ENCODE measurements around the gene RBM4B.

Gene RBM4B

GRCh38 chr11:66687831-66688281 lies 10.2 kb upstream of the RBM4B start:
- DNase-seq: peak in 1 of 58 donors; percentile 14

- DNase-seq: no peak
These were observed 9.4 kb upstream of the RBM4B start for GRCh38 chr11:66686801-66687750.

DNA sequence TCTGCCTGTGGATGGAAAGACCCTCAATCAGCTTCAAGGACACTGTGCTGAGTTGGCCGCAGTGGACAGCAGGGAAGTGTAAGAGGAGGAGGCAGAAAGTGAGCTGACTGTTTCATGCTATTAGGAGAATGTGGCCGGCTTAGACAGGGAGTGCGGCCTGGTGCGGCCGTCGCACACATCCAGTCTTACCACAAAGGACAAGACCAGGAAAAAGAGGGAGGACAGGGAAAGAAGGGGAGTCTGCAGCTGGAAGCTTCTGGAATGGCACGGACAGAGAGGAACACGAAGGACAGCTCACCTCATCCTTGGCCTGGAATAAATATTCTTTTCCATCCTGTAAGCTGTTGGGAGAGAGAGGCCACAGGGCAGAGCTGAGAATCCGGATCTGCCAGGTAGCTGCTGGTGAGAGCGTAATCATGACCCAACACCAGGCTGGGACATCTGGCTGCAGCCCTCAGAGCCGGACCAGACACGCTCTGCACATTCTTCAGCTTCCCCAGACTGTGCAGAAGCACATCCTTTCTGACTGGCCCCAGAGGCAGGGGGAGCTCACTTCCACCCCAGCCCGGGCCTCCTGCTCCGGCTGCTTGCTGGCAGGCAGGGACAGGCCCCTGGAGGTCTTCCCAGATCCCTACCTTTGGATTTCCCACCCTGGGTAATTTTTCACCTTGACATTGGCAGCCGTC lies 8.6 kb upstream of the RBM4B start:
- DNase-seq: no peak

DNA sequence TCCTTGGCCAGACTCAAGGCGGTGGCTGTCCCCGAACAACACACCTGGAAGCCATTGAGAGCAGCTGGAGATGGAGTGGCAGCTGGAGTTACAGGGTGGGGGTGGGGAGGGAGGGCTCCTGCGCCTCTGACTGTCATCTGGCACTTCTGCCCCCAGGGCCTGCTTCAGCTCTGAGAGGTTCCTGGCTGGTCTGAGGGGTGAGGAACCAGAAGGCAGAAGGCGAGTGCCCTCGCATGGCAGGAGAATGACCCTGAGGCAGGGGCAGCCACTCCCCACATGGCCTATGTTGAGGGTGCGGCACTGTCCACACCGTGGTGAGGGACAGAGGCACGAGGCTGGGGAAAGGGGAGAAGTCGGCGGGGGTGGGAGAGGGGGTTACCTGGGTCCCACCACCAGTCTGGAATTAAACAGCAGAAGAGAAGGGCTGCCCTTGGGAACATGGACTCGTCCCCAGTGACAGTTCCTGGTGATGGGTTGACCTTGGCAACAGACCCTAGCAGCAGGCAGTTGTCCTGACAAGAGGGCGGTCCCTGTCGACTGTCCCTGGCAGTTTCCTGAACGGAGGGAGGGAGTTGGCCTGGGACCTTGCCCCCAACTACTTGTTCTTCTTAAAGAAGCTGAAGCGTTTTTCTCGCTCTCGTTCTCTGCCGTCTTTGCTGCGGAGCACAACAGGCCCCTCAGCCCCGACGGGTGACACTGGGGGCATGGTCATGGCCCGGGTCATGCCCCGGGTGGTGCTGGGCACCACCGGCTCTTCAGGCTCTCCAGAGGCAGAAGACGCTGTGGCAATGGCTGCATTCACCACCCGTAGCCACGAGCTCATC lies 7.8 kb upstream of the RBM4B start:
- DNase-seq: no peak

DNA sequence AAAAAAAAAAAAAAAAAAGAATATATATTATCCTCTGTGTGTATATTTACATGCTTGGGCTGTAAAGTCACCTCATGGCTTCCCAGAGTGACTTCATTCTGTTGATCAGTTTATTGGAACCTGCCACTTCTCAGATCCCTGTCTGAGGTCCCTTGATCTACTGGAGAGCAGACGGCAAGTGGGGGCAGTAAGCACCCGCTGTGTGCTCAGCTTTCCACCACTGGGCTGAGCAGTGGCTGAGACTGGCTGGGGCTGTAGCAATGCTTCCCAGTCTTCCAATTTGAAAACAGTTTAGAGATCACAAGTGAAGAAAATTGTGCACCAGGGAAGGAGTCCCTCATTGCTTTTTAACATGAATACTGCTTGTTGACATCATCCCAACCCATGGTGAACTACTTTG lies 6.9 kb upstream of the RBM4B start:
- no peak for DNase-seq

GRCh38 chr11:66683877-66684276 lies 6.2 kb upstream of the RBM4B start:
- no peak for DNase-seq

DNA sequence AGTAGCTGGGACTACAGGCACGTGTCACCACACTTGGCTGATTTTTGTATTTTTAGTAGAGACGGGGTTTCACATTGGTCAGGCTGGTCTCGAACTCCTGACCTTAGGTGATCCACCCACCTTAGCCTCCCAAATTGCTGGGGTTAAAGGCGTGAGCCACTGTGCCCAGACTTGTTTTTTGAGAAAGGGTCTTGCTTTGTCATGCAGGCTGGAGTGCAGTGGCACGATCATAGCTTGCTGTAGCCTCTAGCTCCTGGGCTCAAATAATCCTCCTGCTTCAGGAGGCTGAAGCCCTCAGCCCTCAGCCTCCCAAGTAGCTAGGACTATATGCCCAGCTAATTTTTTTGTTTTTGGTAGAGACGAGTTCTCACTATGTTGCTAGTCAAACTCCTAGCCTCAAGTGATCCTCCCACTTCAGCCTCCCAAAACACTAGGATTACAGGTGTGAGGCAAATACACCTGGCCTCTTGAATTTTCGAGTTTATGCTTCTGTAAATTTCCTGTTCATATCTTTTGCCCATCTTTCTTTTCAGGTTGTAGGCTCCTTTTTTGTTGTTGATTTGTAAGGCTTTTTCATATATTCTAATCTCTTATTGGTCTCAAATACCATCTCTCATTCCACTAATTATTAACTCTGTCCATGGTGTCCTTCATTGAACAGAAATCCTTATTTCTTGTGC lies 3.4 kb upstream of the RBM4B start:
- DNase-seq: no peak

DNA sequence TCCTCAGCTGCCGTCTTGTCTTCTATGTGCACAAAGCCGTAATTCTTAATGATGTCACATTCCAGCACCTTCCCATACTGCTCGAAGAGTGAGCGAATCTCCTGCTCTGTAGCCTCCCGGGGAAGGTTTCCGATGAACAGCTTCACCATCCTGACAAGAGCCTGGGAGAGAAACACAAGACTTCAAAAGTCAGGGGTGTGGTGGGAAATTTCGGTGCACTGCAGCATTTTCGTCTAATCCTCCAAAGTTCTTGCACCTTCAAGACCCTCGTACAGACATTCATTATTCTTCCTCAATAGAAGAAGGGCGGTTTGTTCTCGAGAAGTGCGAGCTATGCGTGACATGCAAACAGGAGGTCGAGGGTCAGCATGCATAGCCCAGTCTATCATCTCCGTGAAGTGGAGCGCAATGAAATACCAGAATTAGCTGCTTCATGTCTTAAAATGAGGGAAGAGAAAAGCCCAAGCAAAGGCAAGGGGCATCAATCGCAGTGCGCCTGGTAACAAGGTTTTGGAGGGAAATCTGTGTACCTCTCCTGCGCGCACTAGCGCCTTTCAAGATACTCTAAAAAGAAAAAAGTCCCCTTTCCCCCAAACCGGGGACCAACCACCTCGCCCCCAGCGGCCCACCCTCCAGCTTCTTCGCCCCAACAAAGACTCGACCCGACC lies 622 bp downstream of the RBM4B start:
- DNase-seq: peak in 2 of 58 donors; percentile 44 to 49

- DNase-seq: no peak
These were observed 1.3 kb downstream of the RBM4B start for GRCh38 chr11:66676282-66676919.

GRCh38 chr11:66674964-66675602 lies 2.6 kb downstream of the RBM4B start:
- DNase-seq: no peak

DNA sequence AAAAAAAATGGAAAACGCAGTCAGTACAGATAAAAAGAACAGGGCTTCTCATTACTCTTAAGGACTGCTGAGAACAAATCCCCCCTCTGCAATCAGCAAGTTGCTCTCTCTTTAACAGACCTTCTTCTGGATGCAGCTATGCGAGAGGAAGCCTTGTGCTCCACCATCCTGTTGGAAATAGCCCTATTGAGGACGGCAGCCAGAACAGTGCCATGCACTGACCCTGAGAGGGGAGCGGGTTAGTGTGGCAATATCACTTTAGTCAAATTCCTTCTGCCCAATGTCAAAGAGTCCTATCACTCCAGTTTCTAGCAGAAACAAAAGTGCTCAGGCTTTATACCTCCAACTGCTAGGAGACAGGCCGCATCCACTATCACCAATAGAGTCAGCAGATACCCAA lies 6.9 kb downstream of the RBM4B start:
- DNase-seq: no peak

DNA sequence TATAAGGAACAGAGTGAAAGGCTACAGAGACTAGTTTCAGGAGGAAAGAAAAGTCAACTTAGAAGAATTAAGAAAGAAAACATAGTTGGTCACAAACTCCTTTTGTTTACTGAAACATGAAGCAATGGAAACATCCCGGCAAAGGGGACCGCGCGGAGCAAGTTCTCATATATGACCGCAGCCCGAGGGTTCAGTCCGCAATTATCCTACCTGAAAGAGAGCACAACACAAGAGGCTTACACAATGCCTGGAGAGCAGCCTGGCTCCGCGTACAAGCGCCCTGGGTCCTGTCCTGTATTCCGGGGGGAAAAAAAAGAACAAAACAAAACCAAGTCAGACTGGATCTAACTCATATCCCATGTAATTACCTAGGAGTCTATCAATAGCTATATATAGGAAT lies 12.3 kb downstream of the RBM4B start:
- DNase-seq: no peak

GRCh38 chr11:66663741-66664296 lies 13.9 kb downstream of the RBM4B start:
- no peak for DNase-seq

- no peak for DNase-seq
These were observed 17.9 kb downstream of the RBM4B start for GRCh38 chr11:66659763-66660162.

DNA sequence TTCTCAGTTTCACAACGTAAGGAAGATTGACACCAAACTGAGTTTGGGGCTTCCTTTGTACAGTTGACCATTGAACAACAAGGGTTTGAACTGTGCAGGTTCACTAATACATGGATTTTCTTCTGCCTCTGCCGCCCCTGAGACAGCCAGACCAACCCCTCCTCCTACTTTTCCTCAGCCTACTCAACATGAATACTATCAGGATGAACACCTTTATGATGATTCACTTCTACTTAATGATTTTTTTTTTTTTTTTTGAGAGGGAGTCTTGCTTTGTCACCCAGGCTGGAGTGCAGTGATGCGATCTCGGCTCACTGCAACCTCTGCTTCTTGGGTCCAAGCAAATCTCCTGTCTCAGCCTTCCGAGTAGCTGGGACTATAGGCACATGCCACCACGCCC lies 24.6 kb downstream of the RBM4B start:
- no peak for DNase-seq

DNA sequence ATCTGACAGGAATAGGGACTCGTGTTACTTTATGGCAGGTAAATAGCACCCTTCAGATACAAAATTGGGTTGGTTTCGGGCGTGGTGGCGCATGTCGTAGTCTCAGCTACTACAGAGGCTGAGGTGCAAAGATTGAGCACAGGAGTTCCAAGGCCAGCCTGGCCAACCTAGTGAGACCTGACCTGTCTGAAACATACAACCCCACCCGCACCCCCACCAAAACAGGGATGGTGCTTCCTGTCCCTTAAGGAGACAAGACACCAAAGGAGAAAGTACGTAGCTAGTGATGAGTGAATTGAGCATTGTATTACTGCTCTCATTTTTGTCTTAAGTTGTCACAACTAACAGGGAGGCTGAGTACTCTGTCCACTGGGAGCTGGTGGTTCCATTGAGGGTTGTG lies 25.0 kb downstream of the RBM4B start:
- DNase-seq: no peak

- no peak for DNase-seq
These were observed 26.7 kb downstream of the RBM4B start for GRCh38 chr11:66651016-66651415.

DNA sequence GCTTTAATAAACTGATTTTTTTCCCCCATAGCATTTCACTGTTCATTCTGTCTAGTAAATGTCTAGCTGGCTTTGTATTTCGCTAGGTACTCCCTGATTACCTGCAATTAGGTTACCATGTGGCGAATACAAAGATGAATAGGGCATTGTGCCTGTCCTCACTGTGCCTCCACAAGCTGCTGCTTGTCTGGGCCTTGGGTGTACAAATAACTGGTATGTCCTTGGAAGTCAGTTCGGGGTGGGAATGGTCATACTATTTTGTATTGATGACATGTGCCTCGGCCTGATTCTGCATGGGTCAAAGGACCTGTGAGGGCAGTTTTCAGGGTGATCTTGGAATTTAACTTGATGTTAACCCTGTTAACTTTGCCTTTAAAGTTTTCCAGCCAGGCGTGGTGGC lies 27.8 kb downstream of the RBM4B start:
- DNase-seq: no peak

DNA sequence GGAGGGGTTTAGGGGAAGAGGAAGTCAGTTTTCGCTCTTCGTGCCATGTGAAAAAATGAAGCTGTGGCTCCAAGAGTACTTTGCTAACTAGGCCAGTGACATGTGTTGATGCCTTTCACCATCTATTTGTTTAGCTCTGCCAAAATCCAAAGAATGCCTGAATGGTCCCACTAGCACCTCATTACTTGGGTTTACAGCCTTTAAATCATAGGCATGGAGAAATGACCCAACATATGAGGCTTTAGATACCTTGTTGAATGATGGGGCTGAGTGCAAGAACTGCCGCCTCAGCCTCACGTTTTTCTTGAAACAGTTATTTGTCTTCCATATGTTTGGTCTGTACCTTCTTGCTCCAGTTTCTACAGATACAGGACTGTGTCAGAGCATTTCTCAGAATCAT lies 30.9 kb downstream of the RBM4B start:
- DNase-seq: no peak
